D721Med (cell line): ENCODE data around the gene PCBP3.
"Not testable (repeated sequence)": the region's sequence is repeated elsewhere in the genome, so short reads cannot be mapped to it uniquely, and the experiment has no call there.

Experiments used
- DNase-seq: peaks from one replicate; pipeline ENCODE4 v3.0.0; 2011; ENCODE audit warnings: low spot score; ENCODE audit not compliant: insufficient read length
- FAIRE-seq: peaks from 2 replicates; lab custom pipeline; 2011; peaks lifted over from hg19 to GRCh38; lab: Jason Lieb, UNC
- TF ChIP-seq, protein P1 (sequence below): IDR thresholded peaks from 2 replicates; pipeline ENCODE4 v1.5.1; 2012; ENCODE audit warnings: mild to moderate bottlenecking, control low read depth; ENCODE audit not compliant: insufficient read depth; ENCODE audit errors: missing control alignments

The PCBP3 gene

DNA sequence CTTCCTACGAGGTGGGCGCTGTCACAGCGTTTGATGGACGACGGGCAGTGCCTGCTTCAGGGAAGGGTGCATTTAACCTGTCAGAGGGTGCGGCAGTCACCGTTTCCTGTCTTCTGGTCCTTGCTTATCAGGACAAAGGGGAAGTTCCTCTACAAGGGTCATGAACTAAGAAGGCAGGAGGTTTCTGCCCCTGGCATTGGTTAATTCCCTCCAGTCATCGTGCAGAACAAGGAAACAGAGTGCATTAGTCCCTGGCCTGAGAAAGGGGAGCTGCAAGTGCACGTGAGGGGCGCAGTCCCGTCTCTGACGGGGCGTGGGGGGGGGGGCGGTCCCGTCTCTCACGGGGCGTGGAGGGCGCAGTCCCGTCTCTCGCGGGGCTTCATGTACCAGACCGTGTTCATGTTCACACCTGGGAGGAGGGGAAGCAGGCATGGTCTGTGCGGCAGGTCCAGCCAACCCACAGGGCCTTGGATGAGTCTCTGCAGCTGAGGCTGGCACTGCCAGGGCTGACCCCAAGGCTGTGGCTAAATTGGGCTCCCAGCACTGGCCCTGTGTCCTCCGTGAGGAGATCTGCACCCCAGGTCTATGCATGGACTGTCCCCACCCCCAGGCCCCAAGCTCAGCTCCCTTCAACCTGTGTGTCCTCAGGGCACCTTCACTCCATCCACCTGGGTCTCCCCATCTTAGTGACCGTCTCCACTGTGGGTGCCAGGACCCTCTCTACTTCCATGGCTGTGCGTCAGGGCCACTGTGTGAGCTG, 248.8 kb downstream of the PCBP3 start:
- no peak for DNase-seq
- TF ChIP-seq, protein P1, sequence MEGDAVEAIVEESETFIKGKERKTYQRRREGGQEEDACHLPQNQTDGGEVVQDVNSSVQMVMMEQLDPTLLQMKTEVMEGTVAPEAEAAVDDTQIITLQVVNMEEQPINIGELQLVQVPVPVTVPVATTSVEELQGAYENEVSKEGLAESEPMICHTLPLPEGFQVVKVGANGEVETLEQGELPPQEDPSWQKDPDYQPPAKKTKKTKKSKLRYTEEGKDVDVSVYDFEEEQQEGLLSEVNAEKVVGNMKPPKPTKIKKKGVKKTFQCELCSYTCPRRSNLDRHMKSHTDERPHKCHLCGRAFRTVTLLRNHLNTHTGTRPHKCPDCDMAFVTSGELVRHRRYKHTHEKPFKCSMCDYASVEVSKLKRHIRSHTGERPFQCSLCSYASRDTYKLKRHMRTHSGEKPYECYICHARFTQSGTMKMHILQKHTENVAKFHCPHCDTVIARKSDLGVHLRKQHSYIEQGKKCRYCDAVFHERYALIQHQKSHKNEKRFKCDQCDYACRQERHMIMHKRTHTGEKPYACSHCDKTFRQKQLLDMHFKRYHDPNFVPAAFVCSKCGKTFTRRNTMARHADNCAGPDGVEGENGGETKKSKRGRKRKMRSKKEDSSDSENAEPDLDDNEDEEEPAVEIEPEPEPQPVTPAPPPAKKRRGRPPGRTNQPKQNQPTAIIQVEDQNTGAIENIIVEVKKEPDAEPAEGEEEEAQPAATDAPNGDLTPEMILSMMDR, result no peak
- FAIRE-seq, result no peak

DNA sequence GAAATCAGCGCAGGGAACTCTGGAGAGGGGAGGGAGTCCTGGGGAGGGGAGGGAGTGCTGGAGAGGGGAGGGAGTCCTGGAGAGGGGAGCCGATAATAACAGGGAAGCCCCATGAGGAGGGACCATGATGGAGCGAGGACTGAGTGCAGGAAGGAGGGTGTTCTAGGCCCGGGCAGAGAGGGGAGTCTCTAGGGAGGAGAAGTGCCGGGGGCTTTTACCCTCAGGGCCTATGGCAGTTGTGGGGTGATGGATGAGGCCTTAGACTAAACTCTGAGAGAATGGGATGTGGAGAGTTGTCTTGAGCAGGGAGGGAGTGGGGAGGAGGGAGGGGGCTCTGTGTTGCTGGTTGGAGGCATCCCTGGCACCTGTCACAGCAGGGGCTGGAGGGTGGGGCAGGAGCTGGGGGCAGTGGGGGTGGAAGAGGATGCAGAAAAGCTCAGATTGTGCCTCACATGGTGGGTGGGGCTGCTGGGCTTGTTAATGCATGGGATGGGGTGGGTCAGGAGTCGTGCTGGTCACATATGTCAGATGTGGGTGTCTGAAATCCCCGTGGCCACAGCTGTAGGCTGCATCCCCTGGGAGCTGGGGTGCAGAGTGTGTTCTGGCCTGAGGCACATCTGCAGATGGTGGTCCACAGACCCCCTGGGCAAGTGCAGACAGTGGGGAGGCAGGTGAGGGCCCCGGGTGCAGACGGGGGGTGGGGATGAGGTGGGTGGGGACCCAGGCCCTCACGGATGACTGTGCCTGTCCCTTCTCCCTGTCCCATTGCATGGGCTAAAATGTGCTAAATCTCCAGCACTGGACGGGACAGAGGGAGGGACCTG, 249.6 kb downstream of the PCBP3 start:
- FAIRE-seq, result no peak

DNA sequence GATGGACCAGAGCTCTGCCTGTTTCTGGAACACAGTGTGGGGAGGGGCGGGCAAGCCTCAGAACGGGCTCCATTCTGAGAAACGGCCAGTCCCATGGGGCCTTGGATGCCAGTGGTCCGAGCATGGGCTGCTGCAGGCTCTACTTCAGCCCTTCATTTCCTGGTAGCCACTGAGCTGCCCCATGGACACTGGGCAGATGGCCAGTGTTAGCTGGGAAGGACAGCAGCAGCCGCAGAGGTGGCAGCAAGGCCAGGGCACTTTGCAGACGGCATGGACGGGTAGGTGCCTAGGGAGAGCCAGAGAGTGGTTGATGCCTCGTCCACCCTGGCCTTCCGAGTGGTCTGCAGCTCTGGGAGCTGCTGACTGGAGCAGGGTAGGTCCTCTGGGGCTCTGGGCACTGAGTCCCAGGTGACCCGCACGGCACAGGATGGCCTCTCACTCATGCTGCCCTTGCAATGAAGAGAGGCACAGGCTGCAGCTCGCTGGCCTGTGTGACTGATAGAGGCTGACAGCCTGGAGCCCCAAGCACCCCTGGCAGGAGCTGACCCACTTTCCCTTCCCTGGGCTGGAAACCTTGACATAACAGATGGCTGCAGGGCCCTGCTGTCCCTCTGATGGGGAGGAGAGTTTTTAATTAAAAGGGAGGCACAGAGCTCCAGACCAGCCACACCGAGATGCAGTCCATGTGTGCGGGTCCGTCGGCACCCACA, 250.4 kb downstream of the PCBP3 start:
- no peak for FAIRE-seq
- TF ChIP-seq, protein P1, result no peak
- no peak for DNase-seq

More for the DNA sequence above, 249.6 kb downstream of the PCBP3 start:
- DNase-seq, result no peak
- TF ChIP-seq, protein P1, result no peak

DNA sequence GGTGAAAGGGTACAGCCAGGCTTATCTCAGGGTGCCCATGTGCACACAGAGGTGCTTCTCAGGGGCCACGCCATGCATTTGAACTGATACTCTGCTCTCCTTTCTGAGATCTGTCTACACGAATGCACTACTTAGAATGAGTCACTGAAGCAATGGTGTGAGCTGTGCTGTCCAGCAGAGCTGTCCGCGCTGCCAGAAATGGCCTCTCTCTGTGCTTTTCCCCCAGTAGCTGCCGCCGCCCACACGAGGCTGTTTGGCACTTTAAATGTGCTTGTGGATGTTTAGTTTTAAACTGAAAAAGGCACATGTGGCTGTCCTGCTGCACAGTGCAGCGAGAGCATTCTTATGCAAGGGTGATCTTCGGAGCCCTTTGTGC, 250.9 kb downstream of the PCBP3 start:
- TF ChIP-seq, protein P1, result no peak
- FAIRE-seq, result no peak
- DNase-seq, result no peak

DNA sequence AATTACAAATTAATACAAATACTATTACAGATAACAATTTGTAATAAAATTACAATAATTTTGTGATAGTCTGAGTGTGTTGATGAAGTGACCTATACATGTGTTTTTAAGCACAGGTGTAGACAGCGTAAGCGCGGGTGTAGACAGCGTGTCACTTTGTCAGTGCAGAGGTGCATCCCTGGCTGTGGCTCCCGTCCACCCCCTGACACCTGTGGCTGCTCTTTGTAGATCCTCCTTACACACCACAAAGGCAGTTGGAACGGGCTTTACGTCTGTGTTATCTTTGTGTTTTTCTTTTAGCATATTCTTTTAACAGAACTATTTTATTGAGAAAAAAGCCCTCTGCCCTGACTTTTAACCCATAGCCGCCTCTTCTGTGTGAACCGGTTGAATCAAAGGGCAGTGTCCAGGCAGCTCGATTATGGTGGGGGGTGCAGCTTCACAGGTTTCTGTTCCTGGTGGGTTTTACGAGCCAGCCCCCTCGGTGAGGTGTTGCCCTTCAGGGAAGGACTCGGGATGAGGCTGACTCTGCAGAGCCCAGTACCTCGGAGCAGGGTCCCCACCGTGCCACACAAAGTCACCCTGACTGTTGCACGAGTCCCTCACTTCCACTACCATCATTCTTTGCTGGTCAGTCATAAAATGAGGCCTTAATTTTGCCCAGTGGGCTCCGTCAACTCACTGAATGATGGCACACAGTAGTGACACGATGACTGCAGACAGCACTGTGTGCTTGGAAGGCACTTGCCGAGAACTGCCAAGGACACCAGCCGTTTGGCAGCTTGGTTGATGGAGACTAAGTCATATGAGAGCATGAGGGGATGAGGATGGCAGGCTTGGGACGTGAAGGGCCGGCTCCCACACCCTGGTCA, 251.6 kb downstream of the PCBP3 start:
- TF ChIP-seq, protein P1, result no peak
- DNase-seq, result no peak
- FAIRE-seq, result no peak

DNA sequence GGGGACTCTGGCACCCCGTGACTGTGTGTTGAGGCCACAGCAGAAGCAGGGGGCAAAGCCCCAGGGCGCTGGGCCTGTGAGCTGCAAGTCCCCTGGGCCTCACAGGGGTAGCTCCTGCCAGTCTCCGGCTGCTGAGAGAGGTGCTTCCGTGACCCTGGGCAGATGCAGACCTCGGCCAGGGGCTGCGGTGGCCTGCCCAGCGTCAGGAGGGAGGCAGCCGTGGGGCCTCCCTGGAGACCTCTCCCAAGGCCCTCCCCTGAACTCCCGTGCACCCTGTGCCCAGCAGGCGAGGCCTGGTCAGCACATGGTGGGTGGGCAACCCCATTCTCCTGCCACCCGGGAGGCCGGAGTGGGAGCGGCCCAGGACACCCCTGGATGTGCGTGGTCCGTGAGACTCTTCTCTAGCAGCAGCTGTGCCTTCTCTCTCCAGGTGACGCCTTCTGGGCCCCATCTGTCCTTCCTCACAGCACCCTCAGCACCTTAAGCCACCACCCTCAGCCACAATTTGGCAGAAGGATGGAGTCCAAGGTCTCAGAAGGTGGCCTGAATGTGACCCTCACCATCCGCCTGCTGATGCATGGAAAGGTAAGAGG, 252.3 kb downstream of the PCBP3 start:
- no peak for FAIRE-seq
- DNase-seq, result no peak
- TF ChIP-seq, protein P1, result no peak

DNA sequence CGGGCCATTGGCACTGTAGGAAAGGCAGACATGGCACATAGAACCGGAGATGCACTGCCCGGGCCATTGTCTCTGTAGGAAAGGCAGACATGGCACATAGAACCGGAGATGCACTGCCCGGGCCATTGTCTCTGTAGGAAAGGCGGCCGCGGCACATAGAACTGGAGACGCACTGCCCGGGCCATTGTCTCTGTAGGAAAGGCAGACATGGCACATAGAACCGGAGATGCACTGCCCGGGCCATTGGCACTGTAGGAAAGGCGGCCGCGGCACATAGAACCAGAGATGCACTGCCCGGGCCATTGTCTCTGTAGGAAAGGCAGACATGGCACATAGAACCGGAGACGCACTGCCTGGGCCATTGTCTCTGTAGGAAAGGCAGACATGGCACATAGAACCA, 252.9 kb downstream of the PCBP3 start:
- FAIRE-seq, DNase-seq: not testable (repeated sequence)
